Measurements from ENCODE around the gene CISD1.

Gene CISD1

GRCh38 chr10:58266003-58266825 is 2.7 kb upstream of the CISD1 start:
- DNase-seq (ENCODE audit: low read depth in 2 of 2): no peak

GRCh38 chr10:58266826-58267712 is 1.9 kb upstream of the CISD1 start:
- DNase-seq (ENCODE audit: low read depth in 2 of 2): peak in 1 of 2 experiments; percentile 33

- peak; percentile 71 to 79 for DNase-seq (ENCODE audit: low read depth in 2 of 2)
Measured at GRCh38 chr10:58267713-58268453, 1.1 kb upstream of the CISD1 start, which contains the start of gene IPMK. Gene IPMK (minus strand): TSS chr10:58267894. CDS start chr10:58267611, 283 bp downstream.

- no peak for DNase-seq (ENCODE audit: low read depth in 2 of 2)
Measured at GRCh38 chr10:58268454-58268945, 462 bp upstream of the CISD1 start.

- no peak for DNase-seq (ENCODE audit: low read depth in 2 of 2)
Measured at GRCh38 chr10:58269782-58270290, 874 bp downstream of the CISD1 start.

GRCh38 chr10:58275261-58275660 is 6.3 kb downstream of the CISD1 start:
- no peak for DNase-seq (ENCODE audit: low read depth in 2 of 2)

GRCh38 chr10:58275908-58276307 is 6.9 kb downstream of the CISD1 start:
- no peak for DNase-seq (ENCODE audit: low read depth in 2 of 2)

- DNase-seq (ENCODE audit: low read depth in 2 of 2): no peak
Measured at GRCh38 chr10:58278274-58278961, 9.5 kb downstream of the CISD1 start.

GRCh38 chr10:58278962-58279307 is 10.0 kb downstream of the CISD1 start:
- no peak for DNase-seq (ENCODE audit: low read depth in 2 of 2)

GRCh38 chr10:58280477-58280876 is 11.5 kb downstream of the CISD1 start:
- no peak for DNase-seq (ENCODE audit: low read depth in 2 of 2)

- no peak for DNase-seq (ENCODE audit: low read depth in 2 of 2)
Measured at GRCh38 chr10:58281092-58281752, 12.3 kb downstream of the CISD1 start.

GRCh38 chr10:58282615-58283014 is 13.7 kb downstream of the CISD1 start:
- no peak for DNase-seq (ENCODE audit: low read depth in 2 of 2)

- DNase-seq (ENCODE audit: low read depth in 2 of 2): no peak
Measured at GRCh38 chr10:58291538-58292174, 22.7 kb downstream of the CISD1 start.

- no peak for DNase-seq (ENCODE audit: low read depth in 2 of 2)
Measured at GRCh38 chr10:58293989-58294388, 25.0 kb downstream of the CISD1 start.

GRCh38 chr10:58299580-58299979 is 30.6 kb downstream of the CISD1 start:
- no peak for DNase-seq (ENCODE audit: low read depth in 2 of 2)

GRCh38 chr10:58300676-58301075 is 31.7 kb downstream of the CISD1 start:
- no peak for DNase-seq (ENCODE audit: low read depth in 2 of 2)

- DNase-seq (ENCODE audit: low read depth in 2 of 2): no peak
Measured at GRCh38 chr10:58302254-58302653, 33.3 kb downstream of the CISD1 start.

- DNase-seq (ENCODE audit: low read depth in 2 of 2): no peak
Measured at GRCh38 chr10:58304099-58304633, 35.2 kb downstream of the CISD1 start.

- no peak for DNase-seq (ENCODE audit: low read depth in 2 of 2)
Measured at GRCh38 chr10:58305821-58306220, 36.9 kb downstream of the CISD1 start.

- DNase-seq (ENCODE audit: low read depth in 2 of 2): no peak
Measured at GRCh38 chr10:58307676-58308075, 38.7 kb downstream of the CISD1 start.
